Upper lobe of left lung (tissue), 4 donors: ENCODE measurements around the gene ITPR2.

ENCODE experiments used
- POLR2AphosphoS5 ChIP-seq, 2 donors: sonication (generic); formaldehyde crosslinking; IDR thresholded peaks; one replicate each; pipeline ENCODE4 v1.5.1; 2017; ENCODE audit warnings: antibody characterized with exemption in 2 of 2
- TF ChIP-seq, protein P1 (sequence below), 6 experiments: fragments of 450-650 bp in 4 of 6; fragments of 200-600 bp in 2 of 6; sonication (generic) in 2 of 6; IDR thresholded peaks; one replicate each; pipeline ENCODE4 v1.5.1; 2016 to 2019; ENCODE audit warnings: antibody characterized with exemption in 6 of 6

DNA sequence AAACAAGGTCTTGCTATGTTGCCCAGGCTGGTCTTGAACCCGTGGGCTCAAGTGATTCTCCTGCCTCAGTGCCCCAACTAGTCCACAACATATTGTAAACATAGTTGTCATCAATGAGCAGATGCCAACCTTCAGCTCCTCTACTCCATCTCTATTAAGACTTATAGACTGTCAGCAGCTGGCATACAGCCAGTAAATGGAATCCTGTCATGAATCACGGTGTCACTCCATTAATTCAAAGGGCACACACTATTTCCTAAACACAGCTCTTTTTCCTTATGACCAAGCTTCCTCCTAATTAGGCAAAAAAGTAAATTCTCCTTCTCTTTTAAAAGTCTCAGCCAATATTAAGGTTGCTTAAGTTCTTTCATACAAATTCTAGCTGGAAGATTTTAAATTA lies 111.2 kb downstream of the ITPR2 start:
- TF ChIP-seq POLR2AphosphoS5 (IDR thresholded peaks at IDR 0.05) = no peak
- TF ChIP-seq, protein P1, sequence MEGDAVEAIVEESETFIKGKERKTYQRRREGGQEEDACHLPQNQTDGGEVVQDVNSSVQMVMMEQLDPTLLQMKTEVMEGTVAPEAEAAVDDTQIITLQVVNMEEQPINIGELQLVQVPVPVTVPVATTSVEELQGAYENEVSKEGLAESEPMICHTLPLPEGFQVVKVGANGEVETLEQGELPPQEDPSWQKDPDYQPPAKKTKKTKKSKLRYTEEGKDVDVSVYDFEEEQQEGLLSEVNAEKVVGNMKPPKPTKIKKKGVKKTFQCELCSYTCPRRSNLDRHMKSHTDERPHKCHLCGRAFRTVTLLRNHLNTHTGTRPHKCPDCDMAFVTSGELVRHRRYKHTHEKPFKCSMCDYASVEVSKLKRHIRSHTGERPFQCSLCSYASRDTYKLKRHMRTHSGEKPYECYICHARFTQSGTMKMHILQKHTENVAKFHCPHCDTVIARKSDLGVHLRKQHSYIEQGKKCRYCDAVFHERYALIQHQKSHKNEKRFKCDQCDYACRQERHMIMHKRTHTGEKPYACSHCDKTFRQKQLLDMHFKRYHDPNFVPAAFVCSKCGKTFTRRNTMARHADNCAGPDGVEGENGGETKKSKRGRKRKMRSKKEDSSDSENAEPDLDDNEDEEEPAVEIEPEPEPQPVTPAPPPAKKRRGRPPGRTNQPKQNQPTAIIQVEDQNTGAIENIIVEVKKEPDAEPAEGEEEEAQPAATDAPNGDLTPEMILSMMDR (IDR thresholded peaks at IDR 0.05) = no peak
